GM19351 (cell line): ENCODE data around the gene CFAP100.
A peak's percentile ranks its signal among the peaks of the same experiment; 100 is the strongest.

Experiments used
- ATAC-seq: cut with Tn5 transposase; IDR thresholded peaks from one replicate; pipeline ENCODE4 v1.9.1; 2021; ENCODE audit warnings: mild to moderate bottlenecking, moderate library complexity; ENCODE audit not compliant: unreplicated experiment

Gene CFAP100

GRCh38 chr3:126456766-126457388 is 62.2 kb downstream of the CFAP100 start:
- ATAC-seq: no peak

DNA sequence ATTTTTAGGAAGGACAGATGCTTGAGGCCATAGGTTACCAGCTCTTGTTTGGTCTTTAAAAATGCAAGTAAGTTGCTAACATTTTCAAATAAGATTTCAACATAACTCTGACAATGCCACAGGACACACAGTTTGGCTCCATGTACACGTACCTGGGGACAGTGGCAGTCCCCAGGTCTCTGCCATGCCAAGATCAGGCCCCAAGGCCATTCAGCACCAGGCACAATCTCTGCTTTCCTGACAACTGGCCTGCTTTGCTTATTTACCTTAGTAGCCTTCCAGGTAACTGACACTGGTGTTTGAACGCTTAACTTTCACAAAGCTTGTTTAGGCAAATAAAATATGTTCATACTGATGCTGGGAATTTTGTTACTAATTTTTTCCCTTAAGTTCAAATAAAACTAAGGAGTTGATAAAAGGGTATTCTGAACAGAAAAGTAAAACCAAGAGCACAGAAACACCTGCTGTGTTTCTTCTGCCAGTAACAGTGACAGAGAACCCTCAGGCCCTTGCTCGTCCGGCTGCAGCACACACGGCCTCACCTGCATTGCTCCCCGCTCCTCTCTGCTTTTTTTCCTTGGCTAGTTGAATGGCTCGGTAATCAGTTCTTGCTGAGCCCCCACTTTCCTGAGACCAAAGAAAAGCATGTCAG is 64.5 kb downstream of the CFAP100 start:
- ATAC-seq: no peak

DNA sequence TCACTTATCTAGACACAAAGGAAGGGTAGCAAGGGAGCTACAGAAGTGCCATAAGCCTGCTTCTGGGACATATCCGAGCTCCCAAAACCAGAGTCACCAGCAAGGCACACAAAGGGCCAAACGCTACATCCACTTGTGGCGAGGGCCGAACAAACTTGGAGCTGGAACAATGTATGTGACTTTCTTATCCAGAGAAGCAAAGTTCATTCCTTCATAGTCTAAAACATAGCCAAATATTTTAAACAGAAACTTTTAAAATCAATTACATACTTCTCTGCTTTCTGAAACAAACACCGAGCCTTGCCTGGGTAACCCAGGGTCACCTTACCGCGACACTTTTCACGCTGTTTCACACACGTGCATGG is 65.0 kb downstream of the CFAP100 start:
- ATAC-seq: no peak

DNA sequence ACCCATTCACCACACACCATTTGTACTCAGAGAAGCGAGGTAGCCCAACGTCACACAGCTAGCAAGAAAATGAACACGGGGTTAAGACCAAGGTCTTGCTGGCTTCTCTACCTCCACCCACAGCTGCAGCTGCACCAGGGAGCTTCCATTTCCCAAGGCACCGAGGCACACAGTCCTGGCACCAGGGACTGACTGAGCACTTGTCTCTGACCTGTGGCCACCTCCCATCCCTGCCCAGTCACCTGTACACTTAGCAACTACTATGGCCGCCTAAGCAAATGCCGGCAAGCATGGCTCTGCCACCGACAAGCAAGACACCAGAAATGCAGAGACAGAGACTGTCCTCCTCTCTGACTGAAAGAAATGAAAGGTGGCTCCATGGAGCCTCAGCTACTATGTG is 65.7 kb downstream of the CFAP100 start:
- no peak for ATAC-seq

DNA sequence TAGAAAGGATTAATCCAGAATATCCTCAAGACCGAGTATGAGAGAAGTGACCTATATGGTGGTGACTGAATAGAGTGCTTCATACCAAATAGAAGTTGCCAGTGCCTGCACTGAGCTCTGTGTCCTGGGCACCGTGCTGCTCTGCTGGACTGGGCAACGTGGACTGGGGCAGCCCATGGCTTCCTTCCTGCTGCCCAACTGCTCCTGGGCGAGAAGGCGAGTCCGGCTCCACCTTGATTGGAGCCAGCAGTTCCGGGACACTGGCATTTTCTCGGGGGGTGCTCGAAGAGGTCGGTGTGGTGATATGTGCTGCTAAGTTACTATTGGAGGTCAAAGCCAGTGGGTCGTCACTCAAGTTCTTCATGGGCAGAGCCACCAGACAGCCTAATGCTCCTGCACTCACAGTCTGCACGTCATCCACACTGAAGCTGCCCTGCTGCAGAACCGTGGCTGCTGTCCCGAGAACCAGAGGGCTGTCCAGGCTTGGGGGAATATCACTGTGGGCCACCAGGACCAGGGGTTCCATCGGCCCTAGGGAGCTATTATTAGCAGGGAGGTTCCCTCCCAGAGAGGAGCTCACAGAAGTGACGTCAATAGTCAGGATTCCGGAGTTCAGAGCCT is 66.9 kb downstream of the CFAP100 start:
- ATAC-seq: no peak

- ATAC-seq: no peak
Observed at GRCh38 chr3:126463521-126463920, 68.8 kb downstream of the CFAP100 start.

GRCh38 chr3:126464093-126464492 is 69.4 kb downstream of the CFAP100 start:
- no peak for ATAC-seq

GRCh38 chr3:126464494-126464893 is 69.8 kb downstream of the CFAP100 start:
- ATAC-seq: no peak

- ATAC-seq: no peak
Observed at GRCh38 chr3:126464997-126465396, 70.3 kb downstream of the CFAP100 start.

DNA sequence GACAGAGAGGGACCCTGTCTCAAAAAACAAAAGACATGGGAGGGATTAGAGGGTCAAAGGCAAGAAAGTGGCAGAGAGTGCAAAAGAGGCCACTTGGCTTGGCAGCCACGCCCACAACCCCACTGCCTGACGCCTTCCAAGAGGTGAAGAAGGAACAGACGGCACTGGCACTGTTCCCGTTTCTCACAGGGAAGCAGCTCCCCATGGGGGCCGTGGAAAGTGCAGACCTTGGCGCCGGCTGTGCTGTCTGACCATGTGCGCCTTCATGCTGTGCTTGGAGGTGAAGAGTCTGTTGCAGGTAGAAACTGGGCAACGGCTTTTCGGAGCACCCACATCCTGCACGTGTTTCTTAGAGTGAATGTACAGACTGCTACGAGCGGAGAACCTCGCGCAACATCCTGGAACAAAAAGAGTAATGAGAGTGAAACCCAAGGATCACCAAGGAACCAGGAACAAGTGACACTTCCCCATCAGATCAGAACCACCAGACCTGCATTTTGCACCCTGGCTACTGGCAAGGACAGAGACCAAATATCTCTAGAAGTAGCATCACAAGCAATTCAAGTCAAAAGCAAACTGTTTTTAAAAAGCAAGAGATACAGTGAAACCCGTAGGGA is 71.3 kb downstream of the CFAP100 start:
- ATAC-seq: no peak

DNA sequence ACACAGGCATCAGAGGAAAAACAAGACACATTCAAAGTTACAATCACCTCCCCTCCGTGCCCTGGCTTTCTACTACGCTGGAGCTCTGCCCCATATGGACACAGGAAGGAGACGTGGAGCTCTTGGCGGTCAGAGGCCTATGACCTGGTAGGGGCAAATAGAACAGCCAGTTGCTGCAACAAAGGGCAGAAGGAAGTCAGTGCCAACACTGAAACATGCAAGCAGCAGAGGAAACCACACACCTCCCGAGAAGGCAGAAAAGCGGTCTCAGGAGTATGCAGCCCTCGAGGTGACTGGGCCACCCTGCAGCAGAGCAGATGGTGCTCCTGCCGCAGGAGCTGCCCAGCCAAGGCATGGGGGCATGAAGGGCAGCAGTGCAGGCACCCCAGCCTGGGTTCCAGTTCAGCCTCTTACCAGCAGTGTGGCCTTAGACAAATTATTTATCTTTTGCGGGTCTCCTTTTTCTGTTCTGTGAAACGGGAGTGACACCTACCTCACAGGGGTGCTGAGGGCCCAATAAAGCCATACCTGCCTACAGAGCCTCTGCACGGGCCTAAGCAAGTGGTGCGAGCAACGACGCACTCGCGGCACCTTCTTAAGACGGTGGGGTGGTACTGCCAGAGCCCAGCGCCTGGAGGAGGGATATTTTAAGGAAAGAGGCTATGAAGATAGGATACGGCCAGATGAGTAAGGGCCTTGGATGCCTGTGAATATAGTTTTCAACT is 72.3 kb downstream of the CFAP100 start:
- no peak for ATAC-seq

- no peak for ATAC-seq
Observed at GRCh38 chr3:126467611-126467955, 72.9 kb downstream of the CFAP100 start.

- no peak for ATAC-seq
Observed at GRCh38 chr3:126468028-126468891, 73.6 kb downstream of the CFAP100 start.

- ATAC-seq: no peak
Observed at GRCh38 chr3:126469479-126469878, 74.8 kb downstream of the CFAP100 start.

DNA sequence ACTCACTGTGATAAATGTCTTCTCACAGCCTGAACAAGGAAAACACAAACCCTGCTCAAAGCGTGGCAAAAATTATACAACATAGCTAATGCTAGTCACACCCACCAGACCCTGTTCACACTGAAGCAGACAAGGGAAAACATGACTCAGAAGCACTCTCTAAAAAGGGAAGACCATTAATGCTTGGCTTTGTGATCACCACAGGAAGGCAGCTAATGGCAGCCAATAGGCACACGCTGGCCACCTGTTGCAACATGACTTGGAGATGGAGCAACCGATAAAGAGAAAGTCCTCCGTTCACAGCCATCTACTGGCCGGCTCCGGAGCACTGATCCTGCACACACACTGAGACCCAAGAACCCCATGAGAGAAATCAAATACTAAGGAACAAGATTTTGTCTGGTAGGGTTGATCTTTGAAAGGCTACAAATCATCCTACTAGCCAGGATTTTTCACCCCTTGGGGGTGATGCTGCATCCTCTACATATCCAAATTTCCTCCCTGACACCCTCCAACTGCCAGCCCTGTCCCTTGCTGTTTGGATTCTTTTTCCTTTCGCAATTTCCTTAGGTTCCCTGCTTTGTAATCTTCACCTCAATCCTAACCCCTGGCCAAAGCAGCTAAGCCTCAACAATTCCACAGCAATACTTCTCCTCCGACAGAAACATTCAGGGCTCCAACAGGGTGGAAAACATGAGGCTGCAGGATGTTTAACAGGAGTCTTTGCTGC is 77.7 kb downstream of the CFAP100 start:
- no peak for ATAC-seq

DNA sequence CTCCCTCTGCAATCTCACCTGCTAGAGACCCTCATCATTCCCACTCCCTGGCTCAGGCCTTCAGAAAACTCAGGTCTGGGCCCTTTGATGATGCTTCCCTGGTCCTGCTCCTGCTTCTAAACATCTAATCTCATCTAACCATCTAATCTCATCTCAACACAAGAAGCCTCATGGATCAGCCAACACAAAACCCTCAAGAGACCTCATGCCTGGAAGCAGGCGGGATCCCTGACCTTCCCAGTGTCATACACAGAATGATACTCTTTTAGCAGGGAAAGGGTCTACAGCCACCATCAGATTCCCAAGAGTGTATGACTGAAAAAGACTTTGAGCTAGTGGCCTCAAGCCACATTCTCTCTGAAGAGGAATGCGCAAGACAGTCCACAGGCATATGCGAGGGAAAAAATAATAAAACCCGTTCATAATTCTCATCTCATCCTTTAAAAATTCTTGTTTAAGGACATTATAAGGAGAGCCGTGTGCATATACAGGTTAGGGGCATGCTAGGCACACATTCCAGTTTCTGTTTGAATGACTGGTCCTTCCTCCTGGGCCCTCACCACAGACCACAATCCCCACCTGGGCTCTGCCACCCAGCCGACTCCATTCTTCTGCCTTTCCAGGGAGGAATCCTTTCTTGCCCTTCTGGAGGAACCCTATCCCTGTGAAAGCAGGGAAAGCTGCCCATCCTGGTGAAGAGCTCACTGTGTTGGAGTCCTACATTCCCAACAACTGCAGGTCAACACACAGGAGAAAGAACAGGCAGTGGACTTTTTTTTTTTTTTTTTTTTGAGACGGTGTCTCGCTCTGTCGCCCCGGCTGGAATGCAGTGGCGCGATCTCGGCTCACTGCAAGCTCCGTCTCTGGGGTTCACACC is 78.8 kb downstream of the CFAP100 start:
- ATAC-seq: no peak

- ATAC-seq: peak; percentile 29
Observed at GRCh38 chr3:126474498-126475412, 80.0 kb downstream of the CFAP100 start.
